SKM-1 treated with dmso at 0.1 percent for 144 hours (cell line): ENCODE results near the gene YDJC.
"Not testable (repeated sequence)": the region's sequence is repeated elsewhere in the genome, so short reads cannot be mapped to it uniquely, and the experiment has no call there.

Experiments
- DNase-seq: peaks from one replicate; lab custom pipeline; 2025; ENCODE audit not compliant: unreplicated experiment; lab: John Stamatoyannopoulos, UW

YDJC gene

GRCh38 chr22:21582801-21583740 lies 46.8 kb downstream of the YDJC start:
- no peak for DNase-seq

- DNase-seq = not testable (repeated sequence)
These were observed 48.7 kb downstream of the YDJC start for GRCh38 chr22:21581009-21581713.

DNA sequence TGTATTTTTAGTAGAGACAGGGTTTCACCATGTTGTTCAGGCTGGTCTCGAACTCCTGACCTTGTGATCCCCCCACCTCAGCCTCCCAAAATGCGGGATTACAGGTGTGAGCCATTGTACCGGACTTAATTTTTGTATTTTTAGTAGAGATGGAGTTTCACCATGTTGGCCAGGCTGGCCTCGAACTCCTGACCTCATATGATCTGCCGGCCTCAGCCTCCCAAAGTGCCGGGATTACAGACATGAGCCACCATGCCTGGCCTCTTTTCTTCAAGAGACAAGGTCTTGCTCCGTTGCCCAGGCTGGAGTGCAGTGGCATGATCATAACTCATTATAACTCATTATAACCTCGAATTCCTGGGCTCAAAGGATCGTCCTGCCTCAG lies 49.2 kb downstream of the YDJC start:
- not testable (repeated sequence) for DNase-seq

GRCh38 chr22:21579474-21579851 lies 50.4 kb downstream of the YDJC start:
- DNase-seq = no peak
